D721Med (cell line): ENCODE results near the gene EIF6.

Source experiments
- DNase-seq: peaks from one replicate; pipeline ENCODE4 v3.0.0; 2011; ENCODE audit warnings: low spot score; ENCODE audit not compliant: insufficient read length
- FAIRE-seq: peaks from 2 replicates; lab custom pipeline; 2011; peaks lifted over from hg19 to GRCh38; lab: Jason Lieb, UNC
- TF ChIP-seq, protein P1 (sequence below): IDR thresholded peaks from 2 replicates; pipeline ENCODE4 v1.5.1; 2012; ENCODE audit warnings: mild to moderate bottlenecking, control low read depth; ENCODE audit not compliant: insufficient read depth; ENCODE audit errors: missing control alignments

EIF6 gene

DNA sequence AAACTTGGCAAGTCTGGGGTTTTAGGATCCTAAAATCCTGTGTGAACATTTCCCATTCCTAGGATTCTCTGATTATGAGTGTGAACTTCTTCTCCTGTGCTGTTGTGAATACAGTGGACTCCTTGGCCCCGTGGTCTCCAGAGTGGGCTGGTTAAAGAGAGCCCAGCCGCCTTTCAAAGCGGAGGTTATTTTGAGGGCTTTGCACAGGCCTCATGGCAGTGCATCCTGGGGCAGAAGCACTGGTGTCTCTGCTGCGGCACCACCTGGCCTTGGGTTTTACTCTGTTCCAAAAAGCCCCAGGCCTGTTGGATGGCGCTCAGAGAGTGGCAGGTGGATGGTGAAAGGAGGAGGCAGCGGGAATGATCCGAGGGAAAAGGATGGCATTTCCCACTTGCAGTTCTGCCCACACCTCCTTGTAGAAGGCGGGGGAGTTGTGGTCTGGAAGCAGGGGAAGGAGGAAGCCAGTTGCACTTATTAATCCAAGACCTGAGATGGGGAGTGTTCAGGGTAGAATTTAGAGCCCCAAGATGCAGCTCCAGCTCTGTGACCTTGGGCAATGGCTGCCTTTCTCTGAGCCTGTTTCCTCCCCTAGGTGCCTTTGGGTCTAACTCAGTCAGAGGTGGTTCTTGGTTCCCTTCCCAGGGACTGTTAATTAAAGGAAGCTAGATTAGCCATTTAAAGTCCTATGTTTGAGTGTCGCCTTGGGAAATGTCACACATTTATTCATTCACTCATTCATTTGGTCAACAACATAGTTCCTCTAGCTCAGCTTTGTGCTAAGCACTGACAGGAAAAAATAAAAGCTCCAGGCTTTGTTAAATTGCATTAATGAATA, 35.7 kb downstream of the EIF6 start:
- TF ChIP-seq, protein P1, sequence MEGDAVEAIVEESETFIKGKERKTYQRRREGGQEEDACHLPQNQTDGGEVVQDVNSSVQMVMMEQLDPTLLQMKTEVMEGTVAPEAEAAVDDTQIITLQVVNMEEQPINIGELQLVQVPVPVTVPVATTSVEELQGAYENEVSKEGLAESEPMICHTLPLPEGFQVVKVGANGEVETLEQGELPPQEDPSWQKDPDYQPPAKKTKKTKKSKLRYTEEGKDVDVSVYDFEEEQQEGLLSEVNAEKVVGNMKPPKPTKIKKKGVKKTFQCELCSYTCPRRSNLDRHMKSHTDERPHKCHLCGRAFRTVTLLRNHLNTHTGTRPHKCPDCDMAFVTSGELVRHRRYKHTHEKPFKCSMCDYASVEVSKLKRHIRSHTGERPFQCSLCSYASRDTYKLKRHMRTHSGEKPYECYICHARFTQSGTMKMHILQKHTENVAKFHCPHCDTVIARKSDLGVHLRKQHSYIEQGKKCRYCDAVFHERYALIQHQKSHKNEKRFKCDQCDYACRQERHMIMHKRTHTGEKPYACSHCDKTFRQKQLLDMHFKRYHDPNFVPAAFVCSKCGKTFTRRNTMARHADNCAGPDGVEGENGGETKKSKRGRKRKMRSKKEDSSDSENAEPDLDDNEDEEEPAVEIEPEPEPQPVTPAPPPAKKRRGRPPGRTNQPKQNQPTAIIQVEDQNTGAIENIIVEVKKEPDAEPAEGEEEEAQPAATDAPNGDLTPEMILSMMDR = no peak
- no peak for FAIRE-seq
- no peak for DNase-seq

DNA sequence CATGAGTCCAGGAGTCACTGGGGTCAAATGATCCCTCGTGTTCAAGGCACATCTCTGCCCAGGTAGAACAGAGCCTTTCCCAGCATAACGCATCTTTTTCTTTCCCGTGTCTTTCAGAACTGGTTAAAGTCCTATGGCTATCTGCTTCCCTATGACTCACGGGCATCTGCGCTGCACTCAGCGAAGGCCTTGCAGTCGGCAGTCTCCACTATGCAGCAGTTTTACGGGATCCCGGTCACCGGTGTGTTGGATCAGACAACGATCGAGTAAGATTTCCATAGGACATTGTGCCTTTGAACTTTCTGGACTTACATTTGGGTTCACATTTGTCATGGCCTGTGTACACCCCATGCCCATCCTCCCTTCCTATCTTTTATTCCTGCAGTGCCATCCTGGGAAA, 37.8 kb downstream of the EIF6 start:
- TF ChIP-seq, protein P1 = no peak
- DNase-seq (no peak), FAIRE-seq (no peak)

DNA sequence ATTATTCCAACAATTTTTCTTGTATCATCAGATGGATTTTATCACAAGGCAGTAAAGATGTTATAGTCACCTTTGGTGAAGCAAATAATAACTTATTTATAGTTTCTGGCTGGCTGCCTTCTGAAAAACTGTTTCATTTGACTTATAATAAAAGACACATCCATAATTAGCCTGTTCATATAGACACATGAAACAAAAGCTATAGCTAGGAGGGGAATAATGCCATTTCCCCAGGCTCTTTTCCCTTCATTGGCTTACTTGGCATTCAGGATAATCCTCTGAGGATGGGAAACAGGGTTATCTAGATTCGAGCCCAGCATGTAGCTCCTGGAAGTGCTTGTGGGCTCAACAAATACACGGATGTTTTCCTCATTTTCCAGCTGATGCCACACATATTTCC, 40.6 kb downstream of the EIF6 start:
- TF ChIP-seq, protein P1 = no peak
- no peak for FAIRE-seq
- DNase-seq = no peak

DNA sequence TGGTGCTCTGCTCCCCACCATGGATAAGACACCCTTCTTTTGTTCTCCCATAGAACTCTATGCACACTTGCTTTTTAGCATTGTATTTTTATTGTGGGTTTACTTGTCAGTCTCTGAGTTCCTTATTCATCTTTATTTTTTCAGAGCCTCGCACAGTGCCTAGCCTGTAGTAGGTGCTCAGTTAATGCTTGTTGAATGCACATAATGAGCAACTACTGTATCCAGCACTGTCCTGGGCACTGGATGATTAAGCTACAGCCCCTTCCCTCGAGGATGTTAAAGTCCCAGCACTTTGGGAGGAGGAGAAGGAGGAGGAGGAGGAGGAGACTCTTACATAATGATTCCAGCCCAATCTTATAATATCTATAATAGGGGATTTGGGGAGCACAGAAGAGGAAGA, 41.3 kb downstream of the EIF6 start:
- FAIRE-seq (no peak), DNase-seq (no peak)
- TF ChIP-seq, protein P1 = no peak

DNA sequence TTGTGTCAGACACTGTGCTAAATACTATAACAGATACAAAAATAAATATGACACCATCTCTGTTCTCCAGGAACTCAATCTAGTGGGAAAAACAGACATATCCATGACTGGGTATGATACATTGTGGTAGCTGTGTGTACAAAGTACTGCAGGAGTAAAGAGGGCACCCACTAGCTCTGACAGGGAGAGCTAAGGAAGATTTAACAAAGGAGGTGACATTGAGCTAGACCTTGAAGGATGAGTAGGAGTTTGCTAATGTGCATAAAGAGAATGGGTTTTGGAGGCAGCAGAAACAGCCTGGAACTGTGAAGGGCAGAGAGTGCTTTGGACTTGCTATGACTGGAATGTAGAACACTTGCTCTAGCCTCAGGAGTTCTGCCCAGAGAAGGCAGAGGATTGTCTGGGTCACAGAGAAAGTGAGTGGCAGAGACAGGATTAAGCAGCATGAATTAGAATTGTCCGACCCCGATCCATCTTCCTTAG, 43.7 kb downstream of the EIF6 start:
- DNase-seq (no peak), FAIRE-seq (no peak)
- TF ChIP-seq, protein P1 = no peak

DNA sequence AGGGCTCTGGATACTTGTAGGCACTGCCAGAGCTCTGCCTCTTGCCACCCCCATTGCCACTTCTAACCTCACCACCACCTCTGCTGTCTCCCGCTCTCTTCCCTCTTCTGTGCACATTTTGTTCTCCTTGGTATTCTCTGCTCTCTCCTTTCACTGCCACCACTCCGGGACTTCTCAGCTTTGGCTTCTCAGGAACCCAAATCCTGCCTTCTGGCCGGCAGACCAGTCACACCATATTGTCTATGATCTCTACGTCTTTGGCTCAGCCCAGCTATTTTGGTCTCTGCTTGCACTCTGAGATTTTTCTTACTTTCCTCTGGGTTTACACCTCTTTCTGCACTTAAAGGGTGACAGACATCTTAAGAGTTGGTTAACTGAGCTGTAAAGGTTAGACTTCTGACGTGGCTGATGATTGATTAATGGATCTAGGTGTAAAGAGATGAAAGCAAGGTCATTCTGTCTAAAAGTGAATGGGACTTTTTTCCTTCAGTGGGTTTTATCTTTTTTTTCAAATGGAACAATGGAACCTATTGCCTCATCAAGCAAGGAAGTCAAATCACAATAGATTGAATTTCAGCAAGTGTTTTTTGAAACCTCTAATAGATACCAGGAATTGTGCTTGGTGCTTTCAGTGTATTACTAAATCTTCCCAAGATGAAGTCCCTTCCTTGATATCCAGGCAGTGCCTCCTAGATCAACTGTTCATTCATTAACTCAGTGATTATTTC, 44.3 kb downstream of the EIF6 start:
- TF ChIP-seq, protein P1 = no peak
- DNase-seq (no peak), FAIRE-seq (no peak)
